A549 treated with AZD9567 at 1 μM for 4 hours (cell line): ENCODE results near the gene POLR3E. TPM values are rescaled to one million over a fixed set of nuclear protein-coding genes. Genes with fewer than 3 reads are reported as not detected.

Experiments
- total RNA-seq: library from RNA; stranded (reverse); fragments of 200-300 nt; extraction: Qiagen RNA extraction; gene quantifications from 5 replicates; pipeline ENCODE4 v1.2.3, GENCODE V29; 2022; ENCODE audit not compliant: insufficient read depth

The POLR3E gene
- total RNA-seq, result 32.5 to 59.8 TPM (median 39.9 TPM) in 5 replicates

GRCh38 chr16:22297114-22297870 lies at the start of gene POLR3E:
Gene POLR3E (plus strand): TSS chr16:22297409. CDS start chr16:22302969, 5,560 bp downstream.

GRCh38 chr16:22374311-22375116 lies 77.3 kb downstream of the POLR3E start, which contains the start of gene CDR2:
Gene CDR2 (minus strand): TSS chr16:22374619. CDS start chr16:22374309, 310 bp downstream.

Other genes with a start within 250 kb of the POLR3E start
- gene VWA3A, start 204.9 kb upstream of the POLR3E start, total RNA-seq, result 0.03 to 0.09 TPM (median 0.05 TPM) in 4 of 5 replicates, not detected in the other
- not detected in 5 replicates for gene SDR42E2, start 134.9 kb upstream of the POLR3E start, total RNA-seq
- 15.0 to 17.5 TPM (median 16.2 TPM) in 5 replicates for gene EEF2K, start 91.1 kb upstream of the POLR3E start, total RNA-seq
- 39.0 to 49.4 TPM (median 45.6 TPM) in 5 replicates for gene CDR2, start 77.2 kb downstream of the POLR3E start, total RNA-seq
- gene NPIPB5, start 213.5 kb downstream of the POLR3E start, total RNA-seq, result 27.6 to 38.2 TPM (median 28.1 TPM) in 5 replicates